Measurements from ENCODE around the gene ARHGEF5. TPM values are rescaled to one million over a fixed set of nuclear protein-coding genes. Genes with fewer than 3 reads are reported as not detected.

Gene ARHGEF5
- total and polyA plus RNA-seq, 9 of the 15 experiments (the other 6 are each of a cell fraction or from before 2014, with no cell fraction given): 0.03 to 0.49 (median 0.10) TPM; not detected in 1

DNA sequence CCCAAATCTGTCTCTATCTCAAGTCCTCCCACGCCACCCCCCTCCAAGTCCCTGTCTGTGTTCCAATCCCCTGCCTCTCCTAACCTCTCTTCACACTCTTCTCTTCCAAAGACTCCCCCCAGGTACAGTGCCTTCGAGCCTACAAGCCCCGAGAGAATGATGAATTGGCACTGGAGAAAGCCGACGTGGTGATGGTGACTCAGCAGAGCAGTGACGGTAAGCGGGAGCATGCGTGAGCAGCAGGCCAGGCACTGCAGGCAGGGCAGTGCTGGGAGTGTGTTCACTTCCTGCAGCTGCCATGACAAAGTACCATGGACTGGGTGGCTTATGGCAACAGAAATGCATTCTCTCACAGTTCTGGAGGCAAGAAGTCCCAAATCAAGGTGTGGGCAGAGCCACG is 23.4 kb downstream of the ARHGEF5 start (continued):
- TF ChIP-seq PBX2 (CRISPR knock-in tag; IDR thresholded peaks at IDR 0.05; ENCODE audit: low read depth) (no peak), PBX2 (tag; conservative IDR thresholded peaks at IDR 0.05; ENCODE audit: low read depth) (peak; percentile 39; the same call in 1 of the 2 replicates), E2F6 (IDR thresholded peaks at IDR 0.05; ENCODE audit: borderline replicate concordance in 1 of 2, extremely low read depth in 1 of 2, insufficient read depth in 1 of 2, insufficient read length in 1 of 2, low read depth in 1 of 2, low read length in 1 of 2, poor library complexity in 1 of 2, severe bottlenecking in 1 of 2) (peak in 1 of 2 experiments; percentile 60), NRF1 (conservative IDR thresholded peaks at IDR 0.05 in 1 of 2, IDR thresholded peaks at IDR 0.05 in 1 of 2) (peak; percentile 87 to 90), KDM5B (IDR thresholded peaks at IDR 0.05; ENCODE audit: insufficient replicate concordance, low read depth, low read length) (no peak), ELF4 (CRISPR knock-in tag; IDR thresholded peaks at IDR 0.05) (0 out of 2 replicates have a peak, but pooled peaks have one; percentile 10), PHB (CRISPR knock-in tag; IDR thresholded peaks at IDR 0.05) (no peak), ZBTB17 (CRISPR knock-in tag; IDR thresholded peaks at IDR 0.05) (no peak), ZNF316 (IDR thresholded peaks at IDR 0.05) (peak; percentile 64), KLF13 (tag; IDR thresholded peaks at IDR 0.05; ENCODE audit: borderline replicate concordance, low read depth) (no peak), L3MBTL2 (IDR thresholded peaks at IDR 0.05) (peak; percentile 89), ZNF740 (CRISPR knock-in tag; IDR thresholded peaks at IDR 0.05) (no peak), ZNF740 (tag; IDR thresholded peaks at IDR 0.05) (no peak), SRSF1 (IDR thresholded peaks at IDR 0.05; ENCODE audit: low read depth, low read length) (no peak), KLF10 (CRISPR knock-in tag; IDR thresholded peaks at IDR 0.05) (no peak), ERF (CRISPR knock-in tag; IDR thresholded peaks at IDR 0.05) (no peak), MAFK (IDR thresholded peaks at IDR 0.05; ENCODE audit: low read length) (peak; percentile 53), ZNF12 (CRISPR knock-in tag; IDR thresholded peaks at IDR 0.05) (no peak), NCOR1 (IDR thresholded peaks at IDR 0.05) (no peak), RB1 (IDR thresholded peaks at IDR 0.05; ENCODE audit: low read depth) (no peak), IFI16 (CRISPR knock-in tag; IDR thresholded peaks at IDR 0.05) (no peak), THRAP3 (IDR thresholded peaks at IDR 0.05; ENCODE audit: borderline replicate concordance) (no peak)
